GM18505 (cell line): Measurements from ENCODE around the gene SMARCB1.

Experiments
- ATAC-seq: cut with Tn5 transposase; IDR thresholded peaks from one replicate; pipeline ENCODE4 v1.9.1; 2021; ENCODE audit not compliant: unreplicated experiment
- POLR2A ChIP-seq: IDR thresholded peaks from 4 replicates; pipeline ENCODE4 v1.6.1; 2011; ENCODE audit warnings: borderline replicate concordance; ENCODE audit not compliant: insufficient read depth, insufficient read length; ENCODE audit errors: extremely low read depth

SMARCB1 gene

DNA sequence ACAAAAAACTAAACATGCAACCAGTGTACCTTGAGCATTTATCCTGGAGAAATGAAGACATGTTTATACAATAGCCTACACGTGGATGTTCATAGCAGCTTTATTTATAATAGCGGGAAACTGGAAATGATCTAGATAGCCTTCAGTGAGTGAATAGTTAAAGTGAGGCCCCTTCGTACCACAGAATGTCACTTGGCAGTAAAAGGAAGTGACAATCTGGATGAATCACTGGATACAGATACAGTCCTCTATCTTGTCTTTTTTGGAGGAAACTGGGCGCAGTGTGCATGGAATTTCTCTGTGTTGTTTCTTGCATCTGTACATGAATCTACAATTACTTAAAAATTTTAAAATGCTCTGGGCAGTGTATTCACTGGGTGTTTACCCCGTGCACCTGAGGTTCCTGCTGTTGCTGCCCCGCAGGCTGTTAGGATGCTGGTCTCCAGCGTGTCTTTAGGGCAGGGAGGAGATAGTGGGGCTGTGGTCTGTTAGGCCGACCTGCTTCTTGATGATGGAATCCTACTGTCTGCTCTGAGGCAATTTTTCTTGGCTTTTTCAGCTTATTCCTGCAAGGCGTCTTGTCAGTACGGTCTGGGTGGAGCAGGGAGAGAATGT lies 28.9 kb downstream of the SMARCB1 start:
- no peak for ATAC-seq
- no peak for TF ChIP-seq POLR2A

DNA sequence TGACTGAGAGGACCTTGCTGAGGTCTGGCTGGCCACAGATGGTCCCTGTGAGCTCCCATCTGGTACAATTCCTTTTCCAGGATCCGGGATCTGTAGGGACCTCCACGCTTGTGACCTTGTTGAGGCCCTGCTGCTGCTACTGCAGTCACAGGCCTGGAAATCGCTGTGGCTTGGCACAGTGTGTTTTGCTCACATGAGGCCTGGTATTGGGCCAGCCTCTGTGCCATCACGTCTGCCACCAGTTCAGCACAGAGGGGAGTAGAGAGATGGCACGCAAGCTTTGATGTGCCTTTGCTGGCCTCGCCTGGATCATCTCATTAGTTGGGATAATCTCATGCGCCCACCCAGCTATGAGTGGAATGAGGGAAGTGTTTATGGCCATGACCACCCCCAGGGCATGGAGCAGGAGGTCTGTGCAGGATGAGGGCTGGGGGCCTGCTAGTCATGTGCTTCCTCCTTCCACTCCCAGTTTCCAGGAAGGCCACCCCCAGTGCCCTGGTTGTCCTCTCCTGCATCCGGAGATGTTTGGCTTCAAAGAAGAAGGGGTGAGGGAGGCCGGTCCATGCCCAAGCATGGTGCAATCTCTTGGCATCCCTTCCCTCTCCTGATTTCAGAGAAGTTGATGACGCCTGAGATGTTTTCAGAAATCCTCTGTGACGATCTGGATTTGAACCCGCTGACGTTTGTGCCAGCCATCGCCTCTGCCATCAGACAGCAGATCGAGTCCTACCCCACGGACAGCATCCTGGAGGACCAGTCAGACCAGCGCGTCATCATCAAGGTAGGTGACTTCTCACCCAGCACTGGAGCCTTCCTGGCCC lies 29.6 kb downstream of the SMARCB1 start:
- TF ChIP-seq POLR2A, result no peak
- ATAC-seq, result no peak

DNA sequence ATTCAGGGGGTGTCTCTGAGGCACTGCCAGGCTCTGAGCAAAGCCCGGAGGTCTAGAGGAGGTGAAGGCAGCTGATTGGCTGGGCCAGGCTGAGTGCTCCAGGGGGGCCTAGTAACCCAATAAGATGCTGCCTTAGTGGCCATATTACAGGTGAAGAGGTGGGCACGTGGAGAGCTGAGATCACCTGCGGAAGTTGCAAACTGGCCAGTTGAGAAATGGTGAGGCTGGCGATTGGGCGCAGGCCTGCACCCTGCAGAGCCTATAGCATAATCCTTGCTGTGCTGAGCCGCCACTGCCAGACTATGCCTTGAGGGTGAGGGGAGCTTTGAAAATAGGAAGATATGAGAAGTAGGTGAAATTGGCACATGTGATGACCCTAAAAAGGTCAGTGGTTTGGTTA lies 30.4 kb downstream of the SMARCB1 start:
- no peak for ATAC-seq

GRCh38 chr22:23818541-23818940 lies 31.8 kb downstream of the SMARCB1 start:
- TF ChIP-seq POLR2A, result no peak
- no peak for ATAC-seq

More for the DNA sequence above, 30.4 kb downstream of the SMARCB1 start:
- no peak for TF ChIP-seq POLR2A

DNA sequence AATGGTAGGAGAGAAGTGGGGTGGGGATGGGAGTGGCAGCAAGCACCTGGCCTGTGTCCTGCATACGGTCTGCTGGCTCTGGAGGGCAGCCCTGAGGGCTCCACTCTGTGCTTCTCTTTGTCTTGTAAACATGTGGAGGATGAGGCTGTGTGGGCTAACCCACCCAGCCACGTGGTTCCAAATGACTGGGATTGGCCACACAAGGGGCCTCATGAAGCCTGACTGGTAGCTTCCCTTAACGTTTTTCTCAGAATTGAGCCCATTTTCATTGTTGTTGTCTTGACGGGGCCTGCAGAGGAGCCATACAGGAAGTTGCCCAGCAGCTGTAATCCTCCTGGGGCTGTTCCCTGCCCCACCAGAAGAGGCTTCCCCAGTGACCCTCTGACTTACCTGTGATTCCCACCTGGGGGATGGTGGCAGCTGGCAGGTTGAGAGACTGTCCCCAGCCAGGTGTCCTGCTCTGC lies 34.0 kb downstream of the SMARCB1 start:
- ATAC-seq, result no peak
- TF ChIP-seq POLR2A, result no peak

DNA sequence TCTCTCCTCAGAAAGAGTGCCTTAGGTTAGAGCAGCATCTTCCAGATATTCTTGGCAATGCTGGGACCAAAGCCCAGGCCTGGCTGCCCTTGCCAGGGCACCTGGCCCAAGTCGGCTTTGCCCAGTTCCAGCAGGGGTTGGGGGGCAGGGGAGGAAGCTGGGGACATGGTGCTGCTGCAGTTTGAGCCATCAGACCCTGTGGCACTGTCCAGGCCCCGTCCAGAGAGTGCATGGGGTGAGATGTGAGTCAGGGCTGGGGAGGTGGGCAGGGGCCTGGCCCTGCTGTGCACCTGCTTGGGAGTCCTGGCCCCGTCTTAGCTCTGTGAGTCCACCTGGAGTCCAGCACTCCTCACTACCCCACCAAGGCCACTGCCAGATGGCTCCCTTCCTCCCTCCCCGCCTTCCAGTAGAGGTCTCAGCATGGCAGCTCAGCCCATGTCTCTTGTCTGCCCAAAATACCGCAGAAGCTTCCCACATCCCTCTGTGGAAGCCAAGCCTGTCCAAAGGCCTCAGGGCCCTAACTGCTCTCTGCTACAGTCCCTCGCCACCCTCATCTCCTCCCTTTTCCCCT lies 35.4 kb downstream of the SMARCB1 start:
- TF ChIP-seq POLR2A, result no peak
- no peak for ATAC-seq

- no peak for ATAC-seq
- TF ChIP-seq POLR2A, result no peak
These were observed 36.6 kb downstream of the SMARCB1 start for GRCh38 chr22:23823331-23823791.

DNA sequence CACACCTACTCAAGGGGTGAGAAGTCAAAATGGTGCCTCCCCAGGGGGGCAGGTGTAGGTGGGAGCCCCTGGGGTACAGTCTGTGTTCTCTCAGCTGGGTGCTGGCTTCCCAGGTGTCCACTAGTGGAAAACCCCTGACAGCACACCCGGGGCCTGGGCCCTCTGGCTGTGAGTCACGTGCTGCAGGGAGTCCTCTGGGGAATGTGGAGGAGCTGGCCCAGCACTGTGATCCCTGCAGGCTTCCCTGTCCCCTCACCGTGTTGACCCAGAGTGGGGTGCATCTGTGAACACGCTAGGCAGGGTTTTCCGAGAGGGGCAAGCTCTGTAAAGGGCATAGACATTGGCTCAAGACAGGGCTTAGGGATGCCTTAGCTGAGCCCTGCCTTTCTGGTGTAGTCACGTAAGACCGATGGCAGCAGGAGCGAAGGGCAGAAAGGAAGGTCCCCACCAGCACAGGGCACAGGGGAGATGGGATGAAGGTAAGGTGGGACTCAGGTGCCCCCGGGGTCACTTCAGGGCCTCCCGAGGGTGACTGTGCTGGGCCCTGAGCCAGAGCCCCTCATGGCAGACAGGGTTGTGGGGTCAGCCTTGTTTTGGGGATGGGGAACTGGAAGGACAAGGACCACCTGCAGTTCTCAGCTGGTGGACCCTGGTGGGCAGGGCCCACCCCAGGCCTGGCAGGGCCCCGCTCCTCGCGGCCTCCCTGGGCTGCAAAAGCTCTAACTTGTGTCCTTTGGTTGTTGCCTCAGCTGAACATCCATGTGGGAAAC lies 37.9 kb downstream of the SMARCB1 start:
- no peak for TF ChIP-seq POLR2A
- ATAC-seq, result no peak

- no peak for TF ChIP-seq POLR2A
- ATAC-seq, result no peak
These were observed 38.6 kb downstream of the SMARCB1 start for GRCh38 chr22:23825246-23825905.

GRCh38 chr22:23826510-23827350 lies 40.0 kb downstream of the SMARCB1 start:
- ATAC-seq, result no peak
- TF ChIP-seq POLR2A, result no peak

DNA sequence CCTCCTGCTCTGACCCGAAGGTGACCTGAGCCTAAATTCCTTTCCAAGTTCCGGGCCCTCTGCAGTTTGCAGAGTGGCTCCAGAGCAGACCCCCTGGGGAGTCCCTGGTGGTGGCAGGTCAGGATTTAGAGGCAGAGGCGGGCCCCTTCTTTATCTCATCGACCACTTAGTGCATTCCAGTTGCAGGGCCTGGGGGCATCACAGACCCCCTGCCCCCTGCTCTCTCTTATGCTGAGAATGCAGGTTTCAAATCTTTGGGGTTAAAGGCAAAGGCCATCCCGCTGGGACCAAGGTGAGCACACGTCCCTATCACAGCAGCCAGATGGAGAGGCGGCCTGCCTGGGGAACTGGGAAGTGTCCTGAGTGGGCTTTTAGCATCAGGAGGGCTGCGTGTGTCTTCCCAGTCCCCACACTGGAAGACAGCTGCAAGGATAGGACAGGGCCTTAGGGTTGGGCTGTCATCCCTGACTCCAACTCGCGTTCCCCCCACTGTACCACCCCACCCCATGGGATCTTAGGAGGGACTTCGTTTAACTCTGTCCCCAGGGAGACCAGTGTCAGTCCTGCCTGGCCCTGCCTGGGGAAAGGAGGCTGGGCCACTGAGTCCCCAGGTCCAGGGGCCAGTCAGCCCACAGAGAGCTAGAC lies 40.7 kb downstream of the SMARCB1 start:
- no peak for TF ChIP-seq POLR2A
- no peak for ATAC-seq
